Neural cell (in vitro differentiated cells): ENCODE measurements around the gene IREB2.

Experiments
- CTCF ChIP-seq: fragments of 450-650 bp; IDR thresholded peaks from 2 replicates; pipeline ENCODE4 v1.5.1; 2014; ENCODE audit warnings: antibody characterized with exemption, mild to moderate bottlenecking, moderate library complexity; ENCODE audit not compliant: poor library complexity, severe bottlenecking
- EZH2 ChIP-seq: fragments of 200-600, 300-800 bp; shearing (Covaris generic), sonication (generic); IDR thresholded peaks from 2 replicates; pipeline ENCODE4 v1.6.1; 2014; ENCODE audit warnings: antibody characterized with exemption, low read length, borderline replicate concordance, mild to moderate bottlenecking; ENCODE audit not compliant: insufficient read depth, poor library complexity, severe bottlenecking
- POLR2AphosphoS5 ChIP-seq: IDR thresholded peaks from 2 replicates; pipeline ENCODE4 v1.6.1; 2012
- RAD21 ChIP-seq: fragments of 450-650 bp; conservative IDR thresholded peaks from 2 replicates; pipeline ENCODE4 v1.6.1; 2014; ENCODE audit warnings: antibody characterized with exemption, mild to moderate bottlenecking, moderate library complexity
- SMC3 ChIP-seq: fragments of 450-650 bp; conservative IDR thresholded peaks from 2 replicates; pipeline ENCODE4 v1.6.1; 2014; ENCODE audit warnings: antibody characterized with exemption, mild to moderate bottlenecking, moderate library complexity; ENCODE audit not compliant: poor library complexity
- TAF1 ChIP-seq: IDR thresholded peaks from 2 replicates; pipeline ENCODE4 v1.6.1; 2012; ENCODE audit warnings: low read depth

DNA sequence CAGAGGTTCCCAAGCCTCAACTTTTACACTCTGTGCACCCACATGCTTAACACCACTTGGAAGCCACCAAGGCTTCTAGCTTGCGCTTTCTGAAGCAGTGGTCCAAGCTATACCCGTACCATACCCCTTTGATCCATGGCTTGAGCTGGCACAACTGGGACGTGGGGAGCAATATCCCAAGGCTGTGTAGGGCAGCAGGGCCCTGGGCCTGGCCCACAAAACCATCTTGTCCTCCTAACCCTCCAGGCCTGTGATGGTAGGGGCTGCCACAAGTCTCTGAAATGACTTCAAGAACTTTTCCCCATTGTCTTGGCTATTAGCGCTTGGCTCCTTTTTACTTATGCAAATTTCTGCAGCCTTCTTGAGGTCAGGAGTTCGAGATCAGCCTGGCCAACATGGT lies 86.2 kb downstream of the IREB2 start:
- TF ChIP-seq EZH2 = no peak
- no peak for TF ChIP-seq SMC3
- no peak for TF ChIP-seq CTCF
- no peak for TF ChIP-seq RAD21
- TF ChIP-seq TAF1 = no peak
- no peak for TF ChIP-seq POLR2AphosphoS5
